AG09319 (cell line): ENCODE measurements around the gene KCNQ4.

Experiments
- DNase-seq: peaks from one replicate; pipeline ENCODE4 v3.0.0-alpha.2; 2010; ENCODE audit warnings: low read depth; ENCODE audit errors: extremely low read depth
- CTCF ChIP-seq: IDR thresholded peaks from 2 replicates; pipeline ENCODE4 v1.5.1; 2011; ENCODE audit warnings: low read depth, mild to moderate bottlenecking, inconsistent platforms, low read length, moderate library complexity

The KCNQ4 gene

GRCh38 chr1:40853885-40854170 is 70.2 kb downstream of the KCNQ4 start:
- DNase-seq: no peak
- no peak for TF ChIP-seq CTCF

- DNase-seq: no peak
Measured at GRCh38 chr1:40855513-40855912, 71.9 kb downstream of the KCNQ4 start.

GRCh38 chr1:40856116-40856515 is 72.5 kb downstream of the KCNQ4 start:
- no peak for DNase-seq
- TF ChIP-seq CTCF: no peak

More at GRCh38 chr1:40855513-40855912, 71.9 kb downstream of the KCNQ4 start:
- peak; percentile 21 for TF ChIP-seq CTCF

GRCh38 chr1:40856656-40857302 is 73.2 kb downstream of the KCNQ4 start:
- no peak for TF ChIP-seq CTCF
- no peak for DNase-seq

GRCh38 chr1:40857737-40858136 is 74.2 kb downstream of the KCNQ4 start:
- TF ChIP-seq CTCF: no peak
- DNase-seq: no peak

GRCh38 chr1:40858856-40859416 is 75.3 kb downstream of the KCNQ4 start:
- TF ChIP-seq CTCF: no peak
- no peak for DNase-seq

GRCh38 chr1:40860706-40861223 is 77.2 kb downstream of the KCNQ4 start:
- TF ChIP-seq CTCF: no peak
- DNase-seq: no peak
